H9 (cell line): Measurements from ENCODE around the gene COPG1. TPM values are rescaled to one million over a fixed set of nuclear protein-coding genes. Genes with fewer than 3 reads are reported as not detected.

Experiments used
- DNase-seq: peaks from one replicate; pipeline ENCODE4 v3.0.0-alpha.2; 2017
- H2AFZ ChIP-seq: one replicate; pipeline ENCODE4 v1.6.1; 2013; ENCODE audit warnings: mild to moderate bottlenecking, low read length, control low read depth, moderate library complexity
- H2AK5ac ChIP-seq: 2 replicates; pipeline ENCODE4 v1.6.1; 2013; ENCODE audit warnings: low read length, control low read depth, mixed read lengths; ENCODE audit not compliant: insufficient read length
- H2BK120ac ChIP-seq: one replicate; pipeline ENCODE4 v1.6.1; 2013; ENCODE audit warnings: low read depth, mild to moderate bottlenecking, low read length, control low read depth, inconsistent platforms; ENCODE audit not compliant: poor library complexity, severe bottlenecking
- H2BK12ac ChIP-seq: 2 replicates; pipeline ENCODE4 v1.6.1; 2013; ENCODE audit warnings: low read length, control low read depth, mixed read lengths, low read depth; ENCODE audit not compliant: insufficient read length
- H2BK15ac ChIP-seq: 2 replicates; pipeline ENCODE4 v1.6.1; 2013; ENCODE audit warnings: low read depth, low read length, control low read depth
- H2BK20ac ChIP-seq: one replicate; pipeline ENCODE4 v1.6.1; 2013; ENCODE audit warnings: low read depth, mild to moderate bottlenecking, low read length, control low read depth, inconsistent platforms; ENCODE audit not compliant: poor library complexity, severe bottlenecking
- H2BK5ac ChIP-seq: 2 replicates; pipeline ENCODE4 v1.6.1; 2013; ENCODE audit warnings: low read length, control low read depth, mixed read lengths; ENCODE audit not compliant: insufficient read length
- H3K14ac ChIP-seq: 2 replicates; pipeline ENCODE4 v1.6.1; 2013; ENCODE audit warnings: low read length, control low read depth; ENCODE audit not compliant: insufficient read depth
- H3K18ac ChIP-seq: 2 replicates; pipeline ENCODE4 v1.6.1; 2013; ENCODE audit warnings: low read depth, mild to moderate bottlenecking, mixed read lengths, low read length, control low read depth; ENCODE audit not compliant: insufficient read length
- H3K23ac ChIP-seq: 2 replicates; pipeline ENCODE4 v1.6.1; 2013; ENCODE audit warnings: low read length, control low read depth, mixed read lengths, low read depth; ENCODE audit not compliant: insufficient read length
- H3K23me2 ChIP-seq: 2 replicates; pipeline ENCODE4 v1.6.1; 2013; ENCODE audit warnings: low read depth, mild to moderate bottlenecking, mixed read lengths, low read length, control low read depth; ENCODE audit not compliant: insufficient read length, poor library complexity, severe bottlenecking
- H3K27ac ChIP-seq: 2 replicates; pipeline ENCODE4 v1.5.1; 2013; ENCODE audit warnings: low read length, control low read depth, mixed read lengths, low read depth; ENCODE audit not compliant: insufficient read length
- H3K27me3 ChIP-seq: 2 replicates; pipeline ENCODE4 v1.6.1; 2013; ENCODE audit warnings: low read length, control low read depth, inconsistent platforms; ENCODE audit not compliant: insufficient read depth
- H3K4ac ChIP-seq: 2 replicates; pipeline ENCODE4 v1.6.1; 2013; ENCODE audit warnings: low read depth, mild to moderate bottlenecking, control low read depth, inconsistent platforms, low read length, moderate library complexity
- H3K4me1 ChIP-seq: 2 replicates; pipeline ENCODE4 v1.6.1; 2013; ENCODE audit warnings: low read length, control low read depth, inconsistent platforms; ENCODE audit not compliant: insufficient read depth
- H3K4me2 ChIP-seq: 2 replicates; pipeline ENCODE4 v1.6.1; 2013; ENCODE audit warnings: low read length, control low read depth, mixed read lengths; ENCODE audit not compliant: insufficient read length, insufficient read depth
- H3K56ac ChIP-seq: 2 replicates; pipeline ENCODE4 v1.6.1; 2013; ENCODE audit warnings: low read depth, mild to moderate bottlenecking, mixed read lengths, low read length, control low read depth; ENCODE audit not compliant: insufficient read length
- H3K79me1 ChIP-seq: 2 replicates; pipeline ENCODE4 v1.6.1; 2013; ENCODE audit warnings: low read depth, mild to moderate bottlenecking, moderate library complexity, low read length, control low read depth, inconsistent platforms; ENCODE audit not compliant: insufficient read depth, poor library complexity, severe bottlenecking
- H3K79me2 ChIP-seq: 2 replicates; pipeline ENCODE4 v1.6.1; 2013; ENCODE audit warnings: low read length, control low read depth, inconsistent platforms; ENCODE audit not compliant: insufficient read depth
- H3K9ac ChIP-seq: 2 replicates; pipeline ENCODE4 v1.6.1; 2013; ENCODE audit warnings: low read length, control low read depth, mixed read lengths; ENCODE audit not compliant: insufficient read length; ENCODE audit errors: extremely low read depth
- H3K9me3 ChIP-seq: one replicate; pipeline ENCODE4 v1.6.1; 2013; ENCODE audit warnings: low read depth, low read length, inconsistent platforms; ENCODE audit not compliant: control insufficient read depth
- H3T11ph ChIP-seq: one replicate; pipeline ENCODE4 v1.6.1; 2013; ENCODE audit warnings: mild to moderate bottlenecking, low read length, control low read depth, inconsistent platforms
- H4K20me1 ChIP-seq: one replicate; pipeline ENCODE4 v1.6.1; 2013; ENCODE audit not compliant: control insufficient read depth, insufficient read length, insufficient read depth
- H4K5ac ChIP-seq: 2 replicates; pipeline ENCODE4 v1.6.1; 2013; ENCODE audit warnings: low read depth, mild to moderate bottlenecking, mixed read lengths, low read length, control low read depth; ENCODE audit not compliant: insufficient read length
- H4K8ac ChIP-seq: replicated peaks from 2 replicates; pipeline ENCODE4 v1.6.1; 2013; ENCODE audit warnings: low read length, control low read depth, mixed read lengths, low read depth; ENCODE audit not compliant: insufficient read length
- H4K91ac ChIP-seq: 2 replicates; pipeline ENCODE4 v1.6.1; 2013; ENCODE audit warnings: low read depth, mild to moderate bottlenecking, moderate library complexity, mixed read lengths, low read length, control low read depth; ENCODE audit not compliant: insufficient read length
- H3K27ac Mint-ChIP-seq, 3 experiments: 2 replicates in 2 of 3; 3 replicates in 1 of 3; pipeline ENCODE4 v1.8.0; 2020 to 2021; ENCODE audit warnings: mixed read lengths in 3 of 3, mild to moderate bottlenecking in 1 of 3, moderate library complexity in 1 of 3
- H3K27me3 Mint-ChIP-seq: 2 replicates; pipeline ENCODE4 v1.8.0; 2021; ENCODE audit warnings: low read depth, mild to moderate bottlenecking, moderate library complexity, mixed read lengths
- H3K36me3 Mint-ChIP-seq, 3 experiments: 2 replicates in 2 of 3; 3 replicates in 1 of 3; pipeline ENCODE4 v1.8.0; 2020 to 2021; ENCODE audit warnings: low read depth in 3 of 3, mixed read lengths in 3 of 3; ENCODE audit not compliant: insufficient read depth in 1 of 3
- H3K4me1 Mint-ChIP-seq, 2 experiments: 2 replicates each; pipeline ENCODE4 v1.8.0; 2020; ENCODE audit warnings: mixed read lengths in 2 of 2
- H3K4me3 Mint-ChIP-seq, 2 experiments: 2 replicates in 1 of 2; 3 replicates in 1 of 2; pipeline ENCODE4 v1.8.0; 2020 to 2021; ENCODE audit warnings: mild to moderate bottlenecking in 2 of 2, mixed read lengths in 2 of 2, moderate library complexity in 1 of 2
- H3K9me3 Mint-ChIP-seq, 2 experiments: 2 replicates in 1 of 2; 3 replicates in 1 of 2; pipeline ENCODE4 v1.8.0; 2020; ENCODE audit warnings: mild to moderate bottlenecking in 2 of 2, mixed read lengths in 2 of 2, moderate library complexity in 1 of 2
- WGBS: extraction: QIAGEN DNeasy Blood & Tissue Kit; methylation state at CpG from one replicate; pipeline ENCODE4 v1.1.7; 2013; ENCODE audit warnings: missing lambda C conversion rate, low lambda C conversion rate, mixed read lengths; ENCODE audit not compliant: insufficient read length; ENCODE audit errors: extremely low coverage; 5-methylcytosine and 5-hydroxymethylcytosine counted together
- total RNA-seq: library from RNA; stranded (reverse); gene quantifications from 2 replicates; pipeline ENCODE4 v1.2.1, GENCODE V29; 2021
- TF ChIP-seq, protein P1 (sequence below): fragments of 200-600 bp; sonication (generic); conservative IDR thresholded peaks from 3 replicates; pipeline ENCODE4 v1.8.0; 2021; ENCODE audit warnings: antibody characterized with exemption, mild to moderate bottlenecking

COPG1 gene
- total RNA-seq, 1 experiment from 2014 or later = 147 TPM

DNA sequence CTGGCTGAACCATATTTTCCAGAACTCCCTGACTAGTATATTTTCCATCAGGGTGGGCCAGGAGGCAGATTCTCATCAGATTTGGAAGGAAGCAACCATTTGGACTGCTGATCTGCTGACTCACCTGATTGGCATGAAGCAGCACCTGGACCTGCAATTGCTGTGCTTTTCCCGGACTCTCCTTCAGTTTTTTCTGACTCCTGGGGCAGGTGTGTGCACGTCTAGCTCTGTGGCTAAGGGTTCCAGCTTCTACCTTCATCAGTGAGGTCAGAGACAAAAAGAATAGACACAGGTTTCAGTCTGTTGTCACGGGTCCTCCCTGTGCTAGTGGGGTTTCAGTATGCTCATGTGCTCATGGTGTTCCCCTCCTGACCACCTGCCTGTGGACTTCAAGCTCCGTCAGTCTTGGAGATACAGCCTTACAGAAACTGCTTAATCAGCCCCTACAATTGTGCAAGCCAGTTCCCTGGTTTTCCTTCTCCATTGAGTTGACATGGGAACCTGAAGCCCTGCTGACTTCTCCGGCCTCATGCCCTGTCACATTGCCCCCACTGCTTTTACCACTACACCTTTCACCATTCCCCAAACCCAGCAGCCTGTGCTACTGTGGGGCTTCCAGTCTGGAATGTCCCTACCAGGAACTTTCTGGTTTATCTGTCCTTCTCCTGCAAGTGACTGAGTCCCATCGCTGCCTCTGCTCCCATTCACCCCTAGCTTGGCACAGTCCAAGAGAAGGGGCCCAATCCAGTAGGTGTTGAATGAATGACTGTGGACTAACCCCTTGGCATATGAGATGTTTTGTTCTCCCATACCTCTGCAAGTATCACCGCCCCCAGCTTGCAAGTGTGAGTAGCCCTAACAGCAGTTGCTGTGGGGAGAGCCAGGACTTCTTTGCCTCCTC is 61.0 kb downstream of the COPG1 start:
- Mint-ChIP-seq H3K4me3 (no peak overlapping the region), H3K4me1 (peaks cover 19 to 28% of the 10 kb centered on the region in 2 experiments), H3K27me3 (peaks cover 3% of the 10 kb centered on the region; the same call in 1 of the 2 replicates), H3K36me3 (no peaks in the 10 kb centered on the region; a peak in 1 of 7 replicates), H3K9me3 (no peaks in the 10 kb centered on the region; a peak in 2 of 5 replicates), H3K27ac (peak overlapping the region in 1 of 3 experiments; percentile 70; a peak in 2 of 7 replicates)
- Histone ChIP-seq H4K20me1 (no peaks in the 10 kb centered on the region), H4K8ac (no peak overlapping the region), H3K56ac (no peak overlapping the region), H3K79me1 (no peaks in the 10 kb centered on the region), H3K23me2 (peaks cover under 1% of the 10 kb centered on the region), H2BK5ac (no peak overlapping the region), H3K9me3 (no peaks in the 10 kb centered on the region), H3K4me2 (no peak overlapping the region), H3K14ac (no peak overlapping the region), H3K9ac (no peak overlapping the region), H3K4ac (no peak overlapping the region), H3K4me1 (no peaks in the 10 kb centered on the region), H3K18ac (no peak overlapping the region), H2AFZ (no peak overlapping the region), H3T11ph (no peak overlapping the region), H2BK15ac (no peak overlapping the region), H4K91ac (no peak overlapping the region), H2BK12ac (no peak overlapping the region), H3K27ac (no peak overlapping the region), H2AK5ac (no peak overlapping the region), H2BK120ac (no peak overlapping the region), H3K23ac (no peak overlapping the region), H4K5ac (no peak overlapping the region), H2BK20ac (no peak overlapping the region), H3K79me2 (no peaks in the 10 kb centered on the region), H3K27me3 (no peaks in the 10 kb centered on the region)
- WGBS = no CpG with 5 or more reads among the region's 7 CpGs
- TF ChIP-seq, protein P1, sequence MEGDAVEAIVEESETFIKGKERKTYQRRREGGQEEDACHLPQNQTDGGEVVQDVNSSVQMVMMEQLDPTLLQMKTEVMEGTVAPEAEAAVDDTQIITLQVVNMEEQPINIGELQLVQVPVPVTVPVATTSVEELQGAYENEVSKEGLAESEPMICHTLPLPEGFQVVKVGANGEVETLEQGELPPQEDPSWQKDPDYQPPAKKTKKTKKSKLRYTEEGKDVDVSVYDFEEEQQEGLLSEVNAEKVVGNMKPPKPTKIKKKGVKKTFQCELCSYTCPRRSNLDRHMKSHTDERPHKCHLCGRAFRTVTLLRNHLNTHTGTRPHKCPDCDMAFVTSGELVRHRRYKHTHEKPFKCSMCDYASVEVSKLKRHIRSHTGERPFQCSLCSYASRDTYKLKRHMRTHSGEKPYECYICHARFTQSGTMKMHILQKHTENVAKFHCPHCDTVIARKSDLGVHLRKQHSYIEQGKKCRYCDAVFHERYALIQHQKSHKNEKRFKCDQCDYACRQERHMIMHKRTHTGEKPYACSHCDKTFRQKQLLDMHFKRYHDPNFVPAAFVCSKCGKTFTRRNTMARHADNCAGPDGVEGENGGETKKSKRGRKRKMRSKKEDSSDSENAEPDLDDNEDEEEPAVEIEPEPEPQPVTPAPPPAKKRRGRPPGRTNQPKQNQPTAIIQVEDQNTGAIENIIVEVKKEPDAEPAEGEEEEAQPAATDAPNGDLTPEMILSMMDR = no peak
- DNase-seq = peak; percentile 50
